ENCODE results near the gene HTR4.

HTR4 gene

GRCh38 chr5:148632255-148633066 lies 21.9 kb downstream of the HTR4 start:
- no peak for TF ChIP-seq CTCF (IDR thresholded peaks at IDR 0.05; ENCODE audit: insufficient read depth, low read length, poor library complexity, severe bottlenecking)
- Histone ChIP-seq H3K4me3 (replicated peaks; ENCODE audit: low read depth, low read length) (no peak overlapping the region), H3K27me3 (replicated peaks; ENCODE audit: control insufficient read depth, insufficient read depth, low read length) (0 out of 2 replicates have a peak, but pooled peaks cover 1% of the 10 kb centered on the region), H3K36me3 (ENCODE audit: control insufficient read depth, insufficient read depth, low read length) (no peaks in the 10 kb centered on the region)
- no peak for DNase-seq (ENCODE audit: extremely low read depth, insufficient read length)

- DNase-seq (ENCODE audit: extremely low read depth, insufficient read length): no peak
- no peak for TF ChIP-seq CTCF (IDR thresholded peaks at IDR 0.05; ENCODE audit: insufficient read depth, low read length, poor library complexity, severe bottlenecking)
- Histone ChIP-seq H3K4me3 (replicated peaks; ENCODE audit: low read depth, low read length) (no peak overlapping the region), H3K36me3 (ENCODE audit: control insufficient read depth, insufficient read depth, low read length) (no peaks in the 10 kb centered on the region), H3K27me3 (replicated peaks; ENCODE audit: control insufficient read depth, insufficient read depth, low read length) (no peaks in the 10 kb centered on the region)
These were observed 27.3 kb downstream of the HTR4 start for GRCh38 chr5:148626986-148627385.

GRCh38 chr5:148626081-148626613 lies 28.2 kb downstream of the HTR4 start:
- no peak for DNase-seq (ENCODE audit: extremely low read depth, insufficient read length)
- Histone ChIP-seq H3K27me3 (replicated peaks; ENCODE audit: control insufficient read depth, insufficient read depth, low read length) (no peaks in the 10 kb centered on the region; the same call in 1 of the 2 replicates), H3K4me3 (replicated peaks; ENCODE audit: low read depth, low read length) (no peak overlapping the region), H3K36me3 (ENCODE audit: control insufficient read depth, insufficient read depth, low read length) (no peaks in the 10 kb centered on the region)
- no peak for TF ChIP-seq CTCF (IDR thresholded peaks at IDR 0.05; ENCODE audit: insufficient read depth, low read length, poor library complexity, severe bottlenecking)

GRCh38 chr5:148625250-148625649 lies 29.1 kb downstream of the HTR4 start:
- Histone ChIP-seq H3K36me3 (ENCODE audit: control insufficient read depth, insufficient read depth, low read length) (no peaks in the 10 kb centered on the region), H3K4me3 (replicated peaks; ENCODE audit: low read depth, low read length) (no peak overlapping the region), H3K27me3 (replicated peaks; ENCODE audit: control insufficient read depth, insufficient read depth, low read length) (no peaks in the 10 kb centered on the region; the same call in 1 of the 2 replicates)
- DNase-seq (ENCODE audit: extremely low read depth, insufficient read length): no peak
- TF ChIP-seq CTCF (IDR thresholded peaks at IDR 0.05; ENCODE audit: insufficient read depth, low read length, poor library complexity, severe bottlenecking): no peak

GRCh38 chr5:148623741-148624140 lies 30.6 kb downstream of the HTR4 start:
- no peak for DNase-seq (ENCODE audit: extremely low read depth, insufficient read length)
- no peak for TF ChIP-seq CTCF (IDR thresholded peaks at IDR 0.05; ENCODE audit: insufficient read depth, low read length, poor library complexity, severe bottlenecking)

More at GRCh38 chr5:148623741-148624140, 30.6 kb downstream of the HTR4 start:
- Histone ChIP-seq H3K4me3 (replicated peaks; ENCODE audit: low read depth, low read length) (no peak overlapping the region), H3K36me3 (ENCODE audit: control insufficient read depth, insufficient read depth, low read length) (no peaks in the 10 kb centered on the region), H3K27me3 (replicated peaks; ENCODE audit: control insufficient read depth, insufficient read depth, low read length) (no peaks in the 10 kb centered on the region; the same call in 1 of the 2 replicates)

Measured in GM06990 (cell line).